Measurements from ENCODE around the gene EVL.

The EVL gene

GRCh38 chr14:100108042-100108825, 43.0 kb downstream of the EVL start:
- TF ChIP-seq MYC (IDR thresholded peaks at IDR 0.05; ENCODE audit: low read depth, low read length) (0 out of 2 replicates have a peak, but pooled peaks have one; percentile 12), CTCF (IDR thresholded peaks at IDR 0.05; ENCODE audit: low read depth, low read length) (peak; percentile 79), POLR2A (IDR thresholded peaks at IDR 0.05; ENCODE audit: extremely low read depth, insufficient read length) (no peak), MAX (IDR thresholded peaks at IDR 0.05; ENCODE audit: low read depth, low read length) (peak; percentile 45)
- H3K4me3 ChIP-seq (ENCODE audit: low read depth, low read length) = no peak overlapping the region
- peak; percentile 80 for DNase-seq (ENCODE audit: low read depth)

GRCh38 chr14:100108840-100109593, 43.8 kb downstream of the EVL start:
- H3K4me3 ChIP-seq (ENCODE audit: low read depth, low read length) = no peak overlapping the region
- TF ChIP-seq MAX (IDR thresholded peaks at IDR 0.05; ENCODE audit: low read depth, low read length) (no peak), MYC (IDR thresholded peaks at IDR 0.05; ENCODE audit: low read depth, low read length) (no peak), CTCF (IDR thresholded peaks at IDR 0.05; ENCODE audit: low read depth, low read length) (no peak), POLR2A (IDR thresholded peaks at IDR 0.05; ENCODE audit: extremely low read depth, insufficient read length) (no peak)
- DNase-seq (ENCODE audit: low read depth) = no peak

GRCh38 chr14:100109594-100109955, 44.4 kb downstream of the EVL start:
- DNase-seq (ENCODE audit: low read depth) = no peak
- H3K4me3 ChIP-seq (ENCODE audit: low read depth, low read length) = no peak overlapping the region
- TF ChIP-seq CTCF (IDR thresholded peaks at IDR 0.05; ENCODE audit: low read depth, low read length) = no peak
- no peak for TF ChIP-seq POLR2A (IDR thresholded peaks at IDR 0.05; ENCODE audit: extremely low read depth, insufficient read length)
- no peak for TF ChIP-seq MAX (IDR thresholded peaks at IDR 0.05; ENCODE audit: low read depth, low read length)
- no peak for TF ChIP-seq MYC (IDR thresholded peaks at IDR 0.05; ENCODE audit: low read depth, low read length)

- H3K4me3 ChIP-seq (ENCODE audit: low read depth, low read length) = no peak overlapping the region
- no peak for DNase-seq (ENCODE audit: low read depth)
- no peak for TF ChIP-seq POLR2A (IDR thresholded peaks at IDR 0.05; ENCODE audit: extremely low read depth, insufficient read length)
- TF ChIP-seq MAX (IDR thresholded peaks at IDR 0.05; ENCODE audit: low read depth, low read length) = no peak
- TF ChIP-seq CTCF (IDR thresholded peaks at IDR 0.05; ENCODE audit: low read depth, low read length) = no peak
- no peak for TF ChIP-seq MYC (IDR thresholded peaks at IDR 0.05; ENCODE audit: low read depth, low read length)
Measured at GRCh38 chr14:100110816-100111215, 45.6 kb downstream of the EVL start.

GRCh38 chr14:100111931-100112704, 46.9 kb downstream of the EVL start:
- no peak overlapping the region for H3K4me3 ChIP-seq (ENCODE audit: low read depth, low read length)
- TF ChIP-seq MAX (IDR thresholded peaks at IDR 0.05; ENCODE audit: low read depth, low read length) (no peak), MYC (IDR thresholded peaks at IDR 0.05; ENCODE audit: low read depth, low read length) (no peak), CTCF (IDR thresholded peaks at IDR 0.05; ENCODE audit: low read depth, low read length) (no peak), POLR2A (IDR thresholded peaks at IDR 0.05; ENCODE audit: extremely low read depth, insufficient read length) (no peak)

More at GRCh38 chr14:100111931-100112704, 46.9 kb downstream of the EVL start:
- no peak for DNase-seq (ENCODE audit: low read depth)
